Mammary microvascular endothelial cell (primary cell): ENCODE data around the gene CSPG5. TPM values are rescaled to one million over a fixed set of nuclear protein-coding genes. Genes with fewer than 3 reads are reported as not detected.

Experiments used
- total RNA-seq: library from RNA; depleted of rRNA; stranded (reverse); fragments of >200 nt; gene quantifications from 2 replicates; pipeline ENCODE4 v1.2.3, GENCODE V29; 2015

Gene CSPG5
- 0.07 TPM in 1 of 2 replicates, not detected in the other for total RNA-seq

GRCh38 chr3:47578691-47579632 is at the start of gene CSPG5:
CSPG5 (minus strand) TSS chr3:47578865; CDS start chr3:47578693, 172 bp downstream.

GRCh38 chr3:47513125-47513929 is 65.3 kb downstream of the CSPG5 start, which contains the start of gene ELP6:
ELP6 (minus strand) TSS chr3:47513712; CDS start chr3:47513590, 122 bp downstream.

Other genes with a start within 250 kb of the CSPG5 start
- 23.0 and 26.2 TPM in 2 replicates for gene PTPN23, start 197.8 kb downstream of the CSPG5 start, total RNA-seq
- gene SCAP, start 102.9 kb downstream of the CSPG5 start, total RNA-seq, result 41.8 and 53.3 TPM in 2 replicates
- gene ELP6, start 65.2 kb downstream of the CSPG5 start, total RNA-seq, result 30.2 and 31.9 TPM in 2 replicates
- gene SMARCC1, start 203.0 kb upstream of the CSPG5 start, total RNA-seq, result 34.8 and 41.2 TPM in 2 replicates
- gene DHX30, start 224.3 kb upstream of the CSPG5 start, total RNA-seq, result 68.0 and 75.9 TPM in 2 replicates